Heart left ventricle (tissue), 13 donors: Measurements from ENCODE around the gene SIRT1.

ENCODE experiments used
- POLR2A ChIP-seq, 2 donors: fragments of 450-650 bp; IDR thresholded peaks; one replicate each; pipeline ENCODE4 v1.6.1; 2017; ENCODE audit warnings: antibody characterized with exemption in 2 of 2, mild to moderate bottlenecking in 2 of 2, moderate library complexity in 2 of 2
- TF ChIP-seq, protein P1 (sequence below), 12 donors: fragments of 200-600 bp; sonication (generic) in 4 of 12; IDR thresholded peaks; one replicate each; pipeline versions ENCODE4 v1.5.0 to v1.8.0; 2018 to 2022; ENCODE audit warnings: antibody characterized with exemption in 12 of 12, mild to moderate bottlenecking in 5 of 12
- donor health status: ischemic (EF 13 %, LVEDD 7.1; RV severe dilation, severe dysfunction).
- donor health status: DM: no; HTN: yes; CAD: no.
- donor health status: DM: no; HTN: no; CAD: no.
- donor health status: ischemic (EF 25% LVEDD 6.9; RV normal size, moderate dysfunction).
- donor health status: ischemic (EF 25% LVEDD 5.7; RV mildly dilated, moderate dysfunction).
- donor health status: ischemic (EF 35%, LVEDD 5.7; RV mildly dilated, moderate dysfunction).
- donor health status: nonischemic (EF 11% LVEDD 7.7; RV severe dilation, severe dysfunction).
- donor health status: DM: yes; HTN: yes; CAD: no.
- donor health status: PGD.
- donor health status: ischemic (EF 29% LVEDD 5.4; RV normal size, mild dysfunction).
- donor health status: nonischemic (EF 23%, LVEDD 6.1; RV moderate dilation, normal function).

GRCh38 chr10:67839951-67840350, 44.5 kb upstream of the SIRT1 start:
- TF ChIP-seq, protein P1, sequence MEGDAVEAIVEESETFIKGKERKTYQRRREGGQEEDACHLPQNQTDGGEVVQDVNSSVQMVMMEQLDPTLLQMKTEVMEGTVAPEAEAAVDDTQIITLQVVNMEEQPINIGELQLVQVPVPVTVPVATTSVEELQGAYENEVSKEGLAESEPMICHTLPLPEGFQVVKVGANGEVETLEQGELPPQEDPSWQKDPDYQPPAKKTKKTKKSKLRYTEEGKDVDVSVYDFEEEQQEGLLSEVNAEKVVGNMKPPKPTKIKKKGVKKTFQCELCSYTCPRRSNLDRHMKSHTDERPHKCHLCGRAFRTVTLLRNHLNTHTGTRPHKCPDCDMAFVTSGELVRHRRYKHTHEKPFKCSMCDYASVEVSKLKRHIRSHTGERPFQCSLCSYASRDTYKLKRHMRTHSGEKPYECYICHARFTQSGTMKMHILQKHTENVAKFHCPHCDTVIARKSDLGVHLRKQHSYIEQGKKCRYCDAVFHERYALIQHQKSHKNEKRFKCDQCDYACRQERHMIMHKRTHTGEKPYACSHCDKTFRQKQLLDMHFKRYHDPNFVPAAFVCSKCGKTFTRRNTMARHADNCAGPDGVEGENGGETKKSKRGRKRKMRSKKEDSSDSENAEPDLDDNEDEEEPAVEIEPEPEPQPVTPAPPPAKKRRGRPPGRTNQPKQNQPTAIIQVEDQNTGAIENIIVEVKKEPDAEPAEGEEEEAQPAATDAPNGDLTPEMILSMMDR (IDR thresholded peaks at IDR 0.05) = no peak
- no peak for TF ChIP-seq POLR2A (IDR thresholded peaks at IDR 0.05)
